ENCODE data around the gene HMSD. TPM values are rescaled to one million over a fixed set of nuclear protein-coding genes. Genes with fewer than 3 reads are reported as not detected.

The HMSD gene
- total and polyA plus RNA-seq, 2 donors from 2014 or later, result 1.4 TPM; not detected in 1

- Histone ChIP-seq H3K9ac (ENCODE audit: low read length in 3 of 3) (peak overlapping the region in 2 of 3 donors; percentile 51 to 60), H3K27me3 (ENCODE audit: control insufficient read depth, insufficient read depth, low read length) (no peaks in the 10 kb centered on the region), H3K9me3 (ENCODE audit: control insufficient read depth in 2 of 3, insufficient read depth in 1 of 3, low read length in 3 of 3) (no peaks in the 10 kb centered on the region), H3K4me3 (ENCODE audit: low read length in 3 of 3) (peak overlapping the region; percentile 69 to 74 (median 71)), H3K27ac (ENCODE audit: low read depth in 2 of 2, low read length in 2 of 2) (peak overlapping the region; percentile 29 to 90), H3K36me3 (ENCODE audit: control insufficient read depth in 2 of 3, insufficient read depth in 3 of 3, low read length in 3 of 3) (no peaks in the 10 kb centered on the region), H3K4me1 (ENCODE audit: control insufficient read depth in 2 of 3, insufficient read depth in 2 of 3, low read depth in 1 of 3, low read length in 3 of 3) (peaks cover 0 to 4% (median 3%) of the 10 kb centered on the region in 3 donors)
- FAIRE-seq (no peak), DNase-seq (peak in 3 of 5 donors; percentile 69 to 83 (median 82))
- intact Hi-C loops (cut with DNase I), result no loop called here
- no peak for TF ChIP-seq CTCF (IDR thresholded peaks at IDR 0.05; ENCODE audit: borderline replicate concordance, extremely low read depth, insufficient read depth)
These were observed 21.7 kb downstream of the HMSD start for GRCh38 chr18:63970809-63971205.

- FAIRE-seq (no peak), DNase-seq (peak in 1 of 5 donors; percentile 52)
- no peaks in the 10 kb centered on the region for H3K27me3 ChIP-seq (ENCODE audit: control insufficient read depth, insufficient read depth, low read length)
- no peak overlapping the region for H3K9ac ChIP-seq (ENCODE audit: low read length in 3 of 3)
- peaks cover 0 to 4% (median 3%) of the 10 kb centered on the region in 3 donors for H3K4me1 ChIP-seq (ENCODE audit: control insufficient read depth in 2 of 3, insufficient read depth in 2 of 3, low read depth in 1 of 3, low read length in 3 of 3)
- H3K27ac ChIP-seq (ENCODE audit: low read depth in 2 of 2, low read length in 2 of 2), result peak overlapping the region in 1 of 2 donors; percentile 29
- no peaks in the 10 kb centered on the region for H3K36me3 ChIP-seq (ENCODE audit: control insufficient read depth in 2 of 3, insufficient read depth in 3 of 3, low read length in 3 of 3)
- peak overlapping the region in 2 of 3 donors; percentile 71 to 74 for H3K4me3 ChIP-seq (ENCODE audit: low read length in 3 of 3)
- intact Hi-C loops (cut with DNase I), result no loop called here
- no peaks in the 10 kb centered on the region for H3K9me3 ChIP-seq (ENCODE audit: control insufficient read depth in 2 of 3, insufficient read depth in 1 of 3, low read length in 3 of 3)
- TF ChIP-seq CTCF (IDR thresholded peaks at IDR 0.05; ENCODE audit: borderline replicate concordance, extremely low read depth, insufficient read depth), result no peak
These were observed 22.4 kb downstream of the HMSD start for GRCh38 chr18:63971320-63972001.

GRCh38 chr18:63972002-63972376 lies 22.9 kb downstream of the HMSD start:
- intact Hi-C loops (cut with DNase I), result no loop called here
- no peak overlapping the region for H3K4me3 ChIP-seq (ENCODE audit: low read length in 3 of 3)
- no peak overlapping the region for H3K9ac ChIP-seq (ENCODE audit: low read length in 3 of 3)
- no peaks in the 10 kb centered on the region for H3K27me3 ChIP-seq (ENCODE audit: control insufficient read depth, insufficient read depth, low read length)
- no peak for TF ChIP-seq CTCF (IDR thresholded peaks at IDR 0.05; ENCODE audit: borderline replicate concordance, extremely low read depth, insufficient read depth)
- H3K4me1 ChIP-seq (ENCODE audit: control insufficient read depth in 2 of 3, insufficient read depth in 2 of 3, low read depth in 1 of 3, low read length in 3 of 3), result peaks cover 0 to 4% (median 3%) of the 10 kb centered on the region in 3 donors
- DNase-seq, result no peak
- H3K9me3 ChIP-seq (ENCODE audit: control insufficient read depth in 2 of 3, insufficient read depth in 1 of 3, low read length in 3 of 3), result no peaks in the 10 kb centered on the region
- no peak for FAIRE-seq
- no peaks in the 10 kb centered on the region for H3K36me3 ChIP-seq (ENCODE audit: control insufficient read depth in 2 of 3, insufficient read depth in 3 of 3, low read length in 3 of 3)
- H3K27ac ChIP-seq (ENCODE audit: low read depth in 2 of 2, low read length in 2 of 2), result no peak overlapping the region

All from kidney (tissue), 14 donors.